ENCODE measurements around the gene GOLIM4. TPM values are rescaled to one million over a fixed set of nuclear protein-coding genes. Genes with fewer than 3 reads are reported as not detected.

GOLIM4 gene
- total and polyA plus RNA-seq, 2 of the 13 experiments (the other 11 are each of a cell fraction or from before 2014, with no cell fraction given), result 10.9 to 47.7 TPM

DNA sequence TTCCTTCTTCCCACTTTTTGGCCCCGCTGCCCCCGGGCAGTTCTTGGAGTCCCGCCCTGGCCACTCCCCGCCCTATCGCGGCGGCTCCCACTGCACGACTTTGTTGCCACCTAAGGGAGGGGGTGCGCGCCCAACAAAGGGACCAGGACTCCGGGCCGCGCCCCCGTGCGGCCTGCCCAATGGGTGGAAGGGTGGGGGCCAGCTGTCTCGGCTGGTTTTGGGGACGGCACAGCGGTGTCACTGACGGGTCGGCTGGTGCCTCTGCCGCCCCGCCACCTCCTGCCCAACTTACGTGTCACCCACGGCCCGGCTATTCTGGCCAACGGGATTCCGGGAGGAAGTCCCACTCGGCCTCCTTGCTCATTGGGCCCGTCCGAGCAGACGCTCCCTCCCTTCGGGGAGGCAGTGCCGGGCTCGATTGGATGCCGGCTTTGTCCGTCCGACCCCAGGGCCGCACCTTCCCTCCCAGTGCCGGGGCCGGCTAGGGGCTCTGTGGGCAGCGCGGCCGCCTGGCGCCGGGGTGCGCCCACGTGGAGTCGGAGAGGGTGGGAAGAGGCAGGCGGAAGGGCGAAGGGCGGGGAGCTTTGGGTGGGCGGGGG is at the start of gene GOLIM4 (continued):
- TF ChIP-seq, protein P1, sequence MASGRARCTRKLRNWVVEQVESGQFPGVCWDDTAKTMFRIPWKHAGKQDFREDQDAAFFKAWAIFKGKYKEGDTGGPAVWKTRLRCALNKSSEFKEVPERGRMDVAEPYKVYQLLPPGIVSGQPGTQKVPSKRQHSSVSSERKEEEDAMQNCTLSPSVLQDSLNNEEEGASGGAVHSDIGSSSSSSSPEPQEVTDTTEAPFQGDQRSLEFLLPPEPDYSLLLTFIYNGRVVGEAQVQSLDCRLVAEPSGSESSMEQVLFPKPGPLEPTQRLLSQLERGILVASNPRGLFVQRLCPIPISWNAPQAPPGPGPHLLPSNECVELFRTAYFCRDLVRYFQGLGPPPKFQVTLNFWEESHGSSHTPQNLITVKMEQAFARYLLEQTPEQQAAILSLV (CRISPR knock-in tag; IDR thresholded peaks at IDR 0.05; ENCODE audit: borderline replicate concordance), result peak; percentile 91
- TF ChIP-seq DR1 (CRISPR knock-in tag; IDR thresholded peaks at IDR 0.05) (peak; percentile 55; the same call in 1 of the 2 replicates), NAIF1 (CRISPR knock-in tag; IDR thresholded peaks at IDR 0.05; ENCODE audit: borderline replicate concordance) (peak; percentile 81; the same call in 1 of the 2 replicates), ZNF546 (CRISPR knock-in tag; conservative IDR thresholded peaks at IDR 0.05) (peak; percentile 94; the same call in 1 of the 2 replicates), MED1 (CRISPR knock-in tag; IDR thresholded peaks at IDR 0.05) (peak; percentile 51; the same call in 1 of the 2 replicates), KDM5B (CRISPR knock-in tag; IDR thresholded peaks at IDR 0.05; ENCODE audit: borderline replicate concordance) (peak; percentile 43; the same call in 1 of the 2 replicates), HIVEP1 (CRISPR knock-in tag; IDR thresholded peaks at IDR 0.05) (peak; percentile 84), ZNF781 (CRISPR knock-in tag; IDR thresholded peaks at IDR 0.05; ENCODE audit: borderline replicate concordance, not compliant biosample characterization) (peak; percentile 75), ZNF207 (IDR thresholded peaks at IDR 0.05; ENCODE audit: borderline replicate concordance) (no peak), HDAC6 (IDR thresholded peaks at IDR 0.05; ENCODE audit: low read depth, low read length) (no peak)
- TF ChIP-seq, protein P2, sequence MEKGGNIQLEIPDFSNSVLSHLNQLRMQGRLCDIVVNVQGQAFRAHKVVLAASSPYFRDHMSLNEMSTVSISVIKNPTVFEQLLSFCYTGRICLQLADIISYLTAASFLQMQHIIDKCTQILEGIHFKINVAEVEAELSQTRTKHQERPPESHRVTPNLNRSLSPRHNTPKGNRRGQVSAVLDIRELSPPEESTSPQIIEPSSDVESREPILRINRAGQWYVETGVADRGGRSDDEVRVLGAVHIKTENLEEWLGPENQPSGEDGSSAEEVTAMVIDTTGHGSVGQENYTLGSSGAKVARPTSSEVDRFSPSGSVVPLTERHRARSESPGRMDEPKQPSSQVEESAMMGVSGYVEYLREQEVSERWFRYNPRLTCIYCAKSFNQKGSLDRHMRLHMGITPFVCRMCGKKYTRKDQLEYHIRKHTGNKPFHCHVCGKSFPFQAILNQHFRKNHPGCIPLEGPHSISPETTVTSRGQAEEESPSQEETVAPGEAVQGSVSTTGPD (CRISPR knock-in tag; IDR thresholded peaks at IDR 0.05), result no peak
- TF ChIP-seq, protein P3, sequence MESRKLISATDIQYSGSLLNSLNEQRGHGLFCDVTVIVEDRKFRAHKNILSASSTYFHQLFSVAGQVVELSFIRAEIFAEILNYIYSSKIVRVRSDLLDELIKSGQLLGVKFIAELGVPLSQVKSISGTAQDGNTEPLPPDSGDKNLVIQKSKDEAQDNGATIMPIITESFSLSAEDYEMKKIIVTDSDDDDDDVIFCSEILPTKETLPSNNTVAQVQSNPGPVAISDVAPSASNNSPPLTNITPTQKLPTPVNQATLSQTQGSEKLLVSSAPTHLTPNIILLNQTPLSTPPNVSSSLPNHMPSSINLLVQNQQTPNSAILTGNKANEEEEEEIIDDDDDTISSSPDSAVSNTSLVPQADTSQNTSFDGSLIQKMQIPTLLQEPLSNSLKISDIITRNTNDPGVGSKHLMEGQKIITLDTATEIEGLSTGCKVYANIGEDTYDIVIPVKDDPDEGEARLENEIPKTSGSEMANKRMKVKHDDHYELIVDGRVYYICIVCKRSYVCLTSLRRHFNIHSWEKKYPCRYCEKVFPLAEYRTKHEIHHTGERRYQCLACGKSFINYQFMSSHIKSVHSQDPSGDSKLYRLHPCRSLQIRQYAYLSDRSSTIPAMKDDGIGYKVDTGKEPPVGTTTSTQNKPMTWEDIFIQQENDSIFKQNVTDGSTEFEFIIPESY (CRISPR knock-in tag; IDR thresholded peaks at IDR 0.05), result no peak
- TF ChIP-seq, protein P4, sequence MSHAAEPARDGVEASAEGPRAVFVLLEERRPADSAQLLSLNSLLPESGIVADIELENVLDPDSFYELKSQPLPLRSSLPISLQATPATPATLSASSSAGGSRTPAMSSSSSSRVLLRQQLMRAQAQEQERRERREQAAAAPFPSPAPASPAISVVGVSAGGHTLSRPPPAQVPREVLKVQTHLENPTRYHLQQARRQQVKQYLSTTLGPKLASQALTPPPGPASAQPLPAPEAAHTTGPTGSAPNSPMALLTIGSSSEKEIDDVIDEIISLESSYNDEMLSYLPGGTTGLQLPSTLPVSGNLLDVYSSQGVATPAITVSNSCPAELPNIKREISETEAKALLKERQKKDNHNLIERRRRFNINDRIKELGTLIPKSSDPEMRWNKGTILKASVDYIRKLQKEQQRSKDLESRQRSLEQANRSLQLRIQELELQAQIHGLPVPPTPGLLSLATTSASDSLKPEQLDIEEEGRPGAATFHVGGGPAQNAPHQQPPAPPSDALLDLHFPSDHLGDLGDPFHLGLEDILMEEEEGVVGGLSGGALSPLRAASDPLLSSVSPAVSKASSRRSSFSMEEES (CRISPR knock-in tag; IDR thresholded peaks at IDR 0.05), result 0 out of 2 replicates have a peak, but pooled peaks have one; percentile 52
- TF ChIP-seq, protein P5, sequence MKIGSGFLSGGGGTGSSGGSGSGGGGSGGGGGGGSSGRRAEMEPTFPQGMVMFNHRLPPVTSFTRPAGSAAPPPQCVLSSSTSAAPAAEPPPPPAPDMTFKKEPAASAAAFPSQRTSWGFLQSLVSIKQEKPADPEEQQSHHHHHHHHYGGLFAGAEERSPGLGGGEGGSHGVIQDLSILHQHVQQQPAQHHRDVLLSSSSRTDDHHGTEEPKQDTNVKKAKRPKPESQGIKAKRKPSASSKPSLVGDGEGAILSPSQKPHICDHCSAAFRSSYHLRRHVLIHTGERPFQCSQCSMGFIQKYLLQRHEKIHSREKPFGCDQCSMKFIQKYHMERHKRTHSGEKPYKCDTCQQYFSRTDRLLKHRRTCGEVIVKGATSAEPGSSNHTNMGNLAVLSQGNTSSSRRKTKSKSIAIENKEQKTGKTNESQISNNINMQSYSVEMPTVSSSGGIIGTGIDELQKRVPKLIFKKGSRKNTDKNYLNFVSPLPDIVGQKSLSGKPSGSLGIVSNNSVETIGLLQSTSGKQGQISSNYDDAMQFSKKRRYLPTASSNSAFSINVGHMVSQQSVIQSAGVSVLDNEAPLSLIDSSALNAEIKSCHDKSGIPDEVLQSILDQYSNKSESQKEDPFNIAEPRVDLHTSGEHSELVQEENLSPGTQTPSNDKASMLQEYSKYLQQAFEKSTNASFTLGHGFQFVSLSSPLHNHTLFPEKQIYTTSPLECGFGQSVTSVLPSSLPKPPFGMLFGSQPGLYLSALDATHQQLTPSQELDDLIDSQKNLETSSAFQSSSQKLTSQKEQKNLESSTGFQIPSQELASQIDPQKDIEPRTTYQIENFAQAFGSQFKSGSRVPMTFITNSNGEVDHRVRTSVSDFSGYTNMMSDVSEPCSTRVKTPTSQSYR (CRISPR knock-in tag; IDR thresholded peaks at IDR 0.05; ENCODE audit: borderline replicate concordance), result no peak
- TF ChIP-seq, protein P6, sequence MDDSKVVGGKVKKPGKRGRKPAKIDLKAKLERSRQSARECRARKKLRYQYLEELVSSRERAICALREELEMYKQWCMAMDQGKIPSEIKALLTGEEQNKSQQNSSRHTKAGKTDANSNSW (CRISPR knock-in tag; IDR thresholded peaks at IDR 0.05; ENCODE audit: borderline replicate concordance), result peak; percentile 47; the same call in 1 of the 2 replicates
- TF ChIP-seq, protein P7, sequence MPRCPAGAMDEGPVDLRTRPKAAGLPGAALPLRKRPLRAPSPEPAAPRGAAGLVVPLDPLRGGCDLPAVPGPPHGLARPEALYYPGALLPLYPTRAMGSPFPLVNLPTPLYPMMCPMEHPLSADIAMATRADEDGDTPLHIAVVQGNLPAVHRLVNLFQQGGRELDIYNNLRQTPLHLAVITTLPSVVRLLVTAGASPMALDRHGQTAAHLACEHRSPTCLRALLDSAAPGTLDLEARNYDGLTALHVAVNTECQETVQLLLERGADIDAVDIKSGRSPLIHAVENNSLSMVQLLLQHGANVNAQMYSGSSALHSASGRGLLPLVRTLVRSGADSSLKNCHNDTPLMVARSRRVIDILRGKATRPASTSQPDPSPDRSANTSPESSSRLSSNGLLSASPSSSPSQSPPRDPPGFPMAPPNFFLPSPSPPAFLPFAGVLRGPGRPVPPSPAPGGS (CRISPR knock-in tag; IDR thresholded peaks at IDR 0.05), result peak; percentile 64

All from HepG2 (cell line).